OCI-LY7 (cell line): ENCODE results near the gene SIN3B. TPM values are rescaled to one million over a fixed set of nuclear protein-coding genes. Genes with fewer than 3 reads are reported as not detected.

Experiments used
- BruUV-seq: library from RNA; stranded (reverse); fragments of 400-500 nt; replicated peaks from 2 replicates; lab custom pipeline; 2021; lab: Mats Ljungman, UMichigan
- CTCF ChIA-PET: fragments of 300-600 bp; sonication (Branson Sonifier 250); formaldehyde crosslinking; loops from one replicate; lab custom pipeline; 2022; ENCODE audit warnings: antibody characterized with exemption; ENCODE audit not compliant: unreplicated experiment; lab: Charles Lee
- POLR2A ChIA-PET: fragments of 300-600 bp; sonication (Branson Sonifier 250); formaldehyde crosslinking; loops from one replicate; lab custom pipeline; 2022; ENCODE audit warnings: antibody characterized with exemption; lab: Charles Lee
- DNase-seq: peaks from one replicate; pipeline ENCODE4 v3.0.0-alpha.2; 2015; ENCODE audit warnings: low spot score
- H2AFZ ChIP-seq: fragments of 200-600 bp; sonication (generic), shearing (Covaris generic); 2 replicates; pipeline ENCODE4 v1.6.1; 2014; ENCODE audit warnings: mild to moderate bottlenecking, antibody characterized with exemption, low read length, moderate library complexity
- H3K27ac ChIP-seq: fragments of 200-600 bp; sonication (generic); 2 replicates; pipeline ENCODE4 v1.5.1; 2014; ENCODE audit warnings: mixed run types, low read depth, mild to moderate bottlenecking, moderate library complexity, low read length, inconsistent platforms; ENCODE audit not compliant: poor library complexity, severe bottlenecking
- H3K36me3 ChIP-seq: fragments of 200-600 bp; sonication (generic); 2 replicates; pipeline ENCODE4 v1.6.1; 2014; ENCODE audit warnings: mild to moderate bottlenecking, antibody characterized with exemption, low read length, moderate library complexity, mixed read lengths; ENCODE audit not compliant: insufficient read depth
- H3K4me1 ChIP-seq: fragments of 200-600 bp; sonication (generic); 2 replicates; pipeline ENCODE4 v1.5.1; 2014; ENCODE audit warnings: mild to moderate bottlenecking, low read length; ENCODE audit not compliant: insufficient read depth, poor library complexity, severe bottlenecking
- H3K4me2 ChIP-seq: fragments of 200-600 bp; sonication (generic); 2 replicates; pipeline ENCODE4 v1.6.1; 2014; ENCODE audit warnings: mild to moderate bottlenecking, low read length
- H3K4me3 ChIP-seq: fragments of 200-600 bp; sonication (generic); 2 replicates; pipeline ENCODE4 v1.5.1; 2014; ENCODE audit warnings: mild to moderate bottlenecking, low read depth, low read length; ENCODE audit not compliant: poor library complexity, severe bottlenecking
- H3K79me2 ChIP-seq: fragments of 200-600 bp; sonication (generic); 2 replicates; pipeline ENCODE4 v1.6.1; 2016; ENCODE audit warnings: low read depth, mild to moderate bottlenecking, low read length, moderate library complexity, mixed read lengths; ENCODE audit not compliant: insufficient read depth
- H3K9me2 ChIP-seq: fragments of 200-600 bp; sonication (generic); 2 replicates; pipeline ENCODE4 v1.6.1; 2016; ENCODE audit warnings: mild to moderate bottlenecking, low read length, mixed read lengths; ENCODE audit not compliant: insufficient read depth
- H3K9me3 ChIP-seq: fragments of 200-600 bp; sonication (generic); 2 replicates; pipeline ENCODE4 v1.6.1; 2014; ENCODE audit warnings: mild to moderate bottlenecking, mixed run types, low read length, mixed read lengths
- H4K20me1 ChIP-seq: fragments of 200-600 bp; sonication (generic); 2 replicates; pipeline ENCODE4 v1.6.1; 2014; ENCODE audit warnings: mild to moderate bottlenecking, antibody characterized with exemption, low read length, moderate library complexity, mixed read lengths; ENCODE audit not compliant: insufficient read depth
- EZH2phosphoT487 ChIP-seq: fragments of 200-600 bp; sonication (generic); IDR thresholded peaks from 2 replicates; pipeline ENCODE4 v1.6.1; 2018; ENCODE audit warnings: low read depth, borderline replicate concordance, mild to moderate bottlenecking, mixed run types, antibody characterized with exemption, low read length, moderate library complexity, mixed read lengths
- intact Hi-C: fragments of 100-400 bp; cut with micrococcal nuclease; formaldehyde crosslinking; loops from one replicate; pipeline ENCODE4 v1.10.0; 2022; ENCODE audit not compliant: unreplicated experiment
- total RNA-seq, 2 experiments: library from RNA; depleted of rRNA in 1 of 2; stranded (reverse); fragments of >200 nt in 1 of 2; shearing (Covaris generic) in 1 of 2; gene quantifications; 2 replicates each; pipeline ENCODE4 v1.2.3, GENCODE V29; 2014 to 2022
- TF ChIP-seq, protein P1 (sequence below): fragments of 200-600 bp; sonication (generic); conservative IDR thresholded peaks from 2 replicates; pipeline ENCODE4 v1.5.1; 2014; ENCODE audit warnings: mild to moderate bottlenecking, antibody characterized with exemption, low read length, moderate library complexity, mixed read lengths

The SIN3B gene
- total RNA-seq, 2 experiments from 2014 or later = 19.4 to 45.4 TPM

- POLR2A ChIA-PET = no interaction called here
- H3K4me3 ChIP-seq = no peak overlapping the region
Measured at GRCh38 chr19:16794456-16795441, 34.4 kb upstream of the SIN3B start.

DNA sequence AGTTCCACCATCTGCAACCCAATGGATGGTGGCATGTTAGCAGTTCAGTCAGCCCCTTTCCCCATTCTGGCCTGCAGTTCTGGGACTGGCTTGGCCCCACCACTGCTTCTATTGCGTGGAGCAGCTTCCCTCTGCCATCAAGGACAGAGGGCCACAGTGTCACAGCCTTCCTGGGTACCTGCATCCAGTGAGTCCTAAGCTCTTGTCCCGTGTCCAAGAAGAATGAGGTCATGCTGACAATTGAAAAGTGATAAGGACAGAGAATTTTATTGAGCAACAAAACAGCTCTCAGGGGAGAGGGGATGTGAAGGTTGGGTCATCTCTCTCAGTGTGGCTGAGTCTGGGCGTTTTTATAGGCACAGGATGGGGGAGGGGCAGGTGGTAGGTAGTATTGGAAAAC lies 33.5 kb upstream of the SIN3B start:
- no peaks in the 10 kb centered on the region for H3K4me1 ChIP-seq
- POLR2A ChIA-PET = no interaction called here

More at GRCh38 chr19:16794456-16795441, 34.4 kb upstream of the SIN3B start:
- H3K36me3 ChIP-seq = no peaks in the 10 kb centered on the region
- H3K27ac ChIP-seq = no peak overlapping the region
- no peaks in the 10 kb centered on the region for H4K20me1 ChIP-seq
- BruUV-seq = no TSS peak
- H3K4me1 ChIP-seq = no peaks in the 10 kb centered on the region
- H3K79me2 ChIP-seq = no peaks in the 10 kb centered on the region
- H3K4me2 ChIP-seq = no peak overlapping the region
- H2AFZ ChIP-seq = no peak overlapping the region
- no peaks in the 10 kb centered on the region for H3K9me2 ChIP-seq
- CTCF ChIA-PET = no interaction called here
- intact Hi-C loops = no loop called here
- DNase-seq = no peak
- H3K9me3 ChIP-seq = peaks cover 5% of the 10 kb centered on the region
- TF ChIP-seq, protein P1, sequence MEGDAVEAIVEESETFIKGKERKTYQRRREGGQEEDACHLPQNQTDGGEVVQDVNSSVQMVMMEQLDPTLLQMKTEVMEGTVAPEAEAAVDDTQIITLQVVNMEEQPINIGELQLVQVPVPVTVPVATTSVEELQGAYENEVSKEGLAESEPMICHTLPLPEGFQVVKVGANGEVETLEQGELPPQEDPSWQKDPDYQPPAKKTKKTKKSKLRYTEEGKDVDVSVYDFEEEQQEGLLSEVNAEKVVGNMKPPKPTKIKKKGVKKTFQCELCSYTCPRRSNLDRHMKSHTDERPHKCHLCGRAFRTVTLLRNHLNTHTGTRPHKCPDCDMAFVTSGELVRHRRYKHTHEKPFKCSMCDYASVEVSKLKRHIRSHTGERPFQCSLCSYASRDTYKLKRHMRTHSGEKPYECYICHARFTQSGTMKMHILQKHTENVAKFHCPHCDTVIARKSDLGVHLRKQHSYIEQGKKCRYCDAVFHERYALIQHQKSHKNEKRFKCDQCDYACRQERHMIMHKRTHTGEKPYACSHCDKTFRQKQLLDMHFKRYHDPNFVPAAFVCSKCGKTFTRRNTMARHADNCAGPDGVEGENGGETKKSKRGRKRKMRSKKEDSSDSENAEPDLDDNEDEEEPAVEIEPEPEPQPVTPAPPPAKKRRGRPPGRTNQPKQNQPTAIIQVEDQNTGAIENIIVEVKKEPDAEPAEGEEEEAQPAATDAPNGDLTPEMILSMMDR = no peak
- no peak for TF ChIP-seq EZH2phosphoT487

More for the DNA sequence above, 33.5 kb upstream of the SIN3B start:
- Histone ChIP-seq H3K79me2 (no peaks in the 10 kb centered on the region), H3K9me2 (no peaks in the 10 kb centered on the region), H3K9me3 (peaks cover 5% of the 10 kb centered on the region), H3K4me2 (no peak overlapping the region), H2AFZ (no peak overlapping the region), H3K36me3 (no peaks in the 10 kb centered on the region), H3K4me3 (no peak overlapping the region), H4K20me1 (no peaks in the 10 kb centered on the region), H3K27ac (no peak overlapping the region)
- intact Hi-C loops = no loop called here
- DNase-seq = peak; percentile 25
- no TSS peak for BruUV-seq
- CTCF ChIA-PET = no interaction called here
- TF ChIP-seq, protein P1 = no peak
- no peak for TF ChIP-seq EZH2phosphoT487
